ENCODE measurements around the gene ST8SIA1.

DNA sequence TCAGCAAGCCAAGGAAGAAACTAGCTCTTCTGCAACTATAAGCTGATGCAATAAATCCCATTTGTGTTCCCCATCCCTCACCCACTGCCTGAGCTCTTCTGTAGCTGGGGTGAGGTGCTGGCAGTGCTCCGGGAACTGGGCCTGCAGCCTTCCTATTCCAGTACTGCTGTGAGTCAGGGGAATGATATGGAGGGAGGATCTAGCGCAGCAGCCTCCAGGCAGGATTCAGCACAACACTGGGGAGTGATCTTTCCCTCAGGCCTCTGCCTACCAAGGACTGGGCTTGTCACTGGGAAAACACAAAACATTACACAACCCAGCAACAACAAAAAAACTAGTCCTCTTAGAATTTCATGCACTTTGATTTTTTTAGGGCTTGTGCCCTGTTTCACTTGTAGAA lies 58.7 kb downstream of the ST8SIA1 start:
- TF ChIP-seq, protein P1, sequence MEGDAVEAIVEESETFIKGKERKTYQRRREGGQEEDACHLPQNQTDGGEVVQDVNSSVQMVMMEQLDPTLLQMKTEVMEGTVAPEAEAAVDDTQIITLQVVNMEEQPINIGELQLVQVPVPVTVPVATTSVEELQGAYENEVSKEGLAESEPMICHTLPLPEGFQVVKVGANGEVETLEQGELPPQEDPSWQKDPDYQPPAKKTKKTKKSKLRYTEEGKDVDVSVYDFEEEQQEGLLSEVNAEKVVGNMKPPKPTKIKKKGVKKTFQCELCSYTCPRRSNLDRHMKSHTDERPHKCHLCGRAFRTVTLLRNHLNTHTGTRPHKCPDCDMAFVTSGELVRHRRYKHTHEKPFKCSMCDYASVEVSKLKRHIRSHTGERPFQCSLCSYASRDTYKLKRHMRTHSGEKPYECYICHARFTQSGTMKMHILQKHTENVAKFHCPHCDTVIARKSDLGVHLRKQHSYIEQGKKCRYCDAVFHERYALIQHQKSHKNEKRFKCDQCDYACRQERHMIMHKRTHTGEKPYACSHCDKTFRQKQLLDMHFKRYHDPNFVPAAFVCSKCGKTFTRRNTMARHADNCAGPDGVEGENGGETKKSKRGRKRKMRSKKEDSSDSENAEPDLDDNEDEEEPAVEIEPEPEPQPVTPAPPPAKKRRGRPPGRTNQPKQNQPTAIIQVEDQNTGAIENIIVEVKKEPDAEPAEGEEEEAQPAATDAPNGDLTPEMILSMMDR (IDR thresholded peaks at IDR 0.05) = no peak
- TF ChIP-seq POLR2A (IDR thresholded peaks at IDR 0.05; ENCODE audit: low read depth) (no peak), EP300 (IDR thresholded peaks at IDR 0.05) (no peak)

Data from esophagus muscularis mucosa (tissue), 4 donors.